Colonic mucosa (tissue), 4 donors: ENCODE measurements around the gene TLR1. TPM values are rescaled to one million over a fixed set of nuclear protein-coding genes. Genes with fewer than 3 reads are reported as not detected.
A peak's percentile ranks its signal among the peaks of the same experiment; 100 is the strongest.

Source experiments
- DNase-seq: peaks from one replicate; pipeline ENCODE4 v3.0.0-alpha.2; 2020
- H3K27ac ChIP-seq: fragments of 200-600 bp; one replicate; pipeline ENCODE4 v1.8.0; 2021
- H3K27me3 ChIP-seq: fragments of 200-600 bp; one replicate; pipeline ENCODE4 v1.8.0; 2021
- H3K36me3 ChIP-seq: fragments of 200-600 bp; one replicate; pipeline ENCODE4 v1.8.0; 2021
- H3K4me1 ChIP-seq: fragments of 200-600 bp; one replicate; pipeline ENCODE4 v1.8.0; 2021; ENCODE audit warnings: mild to moderate bottlenecking
- H3K4me3 ChIP-seq: fragments of 200-600 bp; one replicate; pipeline ENCODE4 v1.8.0; 2021
- H3K9ac ChIP-seq, 2 donors: one replicate each; pipeline ENCODE4 v1.7.0; 2013; ENCODE audit warnings: control low read depth in 2 of 2, low read depth in 2 of 2, low read length in 2 of 2
- H3K9me3 ChIP-seq: fragments of 200-600 bp; one replicate; pipeline ENCODE4 v1.8.0; 2021
- intact Hi-C: fragments of 100-400 bp; cut with DNase I; formaldehyde crosslinking; loops from one replicate; pipeline ENCODE4 v1.14.1; 2022
- total RNA-seq, 2 donors: library from RNA; stranded (reverse); fragmentation: NEBNext Ultra II Directional in 1 of 2; extraction: Animal tissue kit (Norgen Biotek cat#: 25700) in 1 of 2; gene quantifications; one replicate each; pipeline ENCODE4 v1.2.1, GENCODE V29; 2021
- TF ChIP-seq, protein P1 (sequence below): fragments of 200-600 bp; IDR thresholded peaks from one replicate; pipeline ENCODE4 v1.8.0; 2022; ENCODE audit warnings: antibody characterized with exemption, mild to moderate bottlenecking
- donor health status: healthy.
- donor health status: DM: no; HTN: no; CAD: no.
- donor health status: DM: no; HTN: no; CAD: no.

Gene TLR1
- total RNA-seq, 2 donors from 2014 or later, result 1.2 to 4.7 TPM

GRCh38 chr4:38752372-38752940 lies 52.1 kb downstream of the TLR1 start:
- no peaks in the 10 kb centered on the region for H3K36me3 ChIP-seq
- H3K9me3 ChIP-seq, result no peaks in the 10 kb centered on the region
- H3K4me1 ChIP-seq, result no peaks in the 10 kb centered on the region
- peak overlapping the region in 1 of 2 donors; percentile 2 for H3K9ac ChIP-seq
- no peak overlapping the region for H3K4me3 ChIP-seq
- TF ChIP-seq, protein P1, sequence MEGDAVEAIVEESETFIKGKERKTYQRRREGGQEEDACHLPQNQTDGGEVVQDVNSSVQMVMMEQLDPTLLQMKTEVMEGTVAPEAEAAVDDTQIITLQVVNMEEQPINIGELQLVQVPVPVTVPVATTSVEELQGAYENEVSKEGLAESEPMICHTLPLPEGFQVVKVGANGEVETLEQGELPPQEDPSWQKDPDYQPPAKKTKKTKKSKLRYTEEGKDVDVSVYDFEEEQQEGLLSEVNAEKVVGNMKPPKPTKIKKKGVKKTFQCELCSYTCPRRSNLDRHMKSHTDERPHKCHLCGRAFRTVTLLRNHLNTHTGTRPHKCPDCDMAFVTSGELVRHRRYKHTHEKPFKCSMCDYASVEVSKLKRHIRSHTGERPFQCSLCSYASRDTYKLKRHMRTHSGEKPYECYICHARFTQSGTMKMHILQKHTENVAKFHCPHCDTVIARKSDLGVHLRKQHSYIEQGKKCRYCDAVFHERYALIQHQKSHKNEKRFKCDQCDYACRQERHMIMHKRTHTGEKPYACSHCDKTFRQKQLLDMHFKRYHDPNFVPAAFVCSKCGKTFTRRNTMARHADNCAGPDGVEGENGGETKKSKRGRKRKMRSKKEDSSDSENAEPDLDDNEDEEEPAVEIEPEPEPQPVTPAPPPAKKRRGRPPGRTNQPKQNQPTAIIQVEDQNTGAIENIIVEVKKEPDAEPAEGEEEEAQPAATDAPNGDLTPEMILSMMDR, result no peak
- intact Hi-C loops, result no loop called here
- H3K27me3 ChIP-seq, result no peaks in the 10 kb centered on the region
- no peak for DNase-seq
- peak overlapping the region; percentile 13 for H3K27ac ChIP-seq

GRCh38 chr4:38751341-38752010 lies 53.1 kb downstream of the TLR1 start:
- no peaks in the 10 kb centered on the region for H3K36me3 ChIP-seq
- H3K27me3 ChIP-seq, result no peaks in the 10 kb centered on the region
- H3K27ac ChIP-seq, result no peak overlapping the region
- H3K4me3 ChIP-seq, result no peak overlapping the region
- TF ChIP-seq, protein P1, result no peak
- H3K9ac ChIP-seq, result no peak overlapping the region
- H3K9me3 ChIP-seq, result no peaks in the 10 kb centered on the region
- intact Hi-C loops, result no loop called here
- no peaks in the 10 kb centered on the region for H3K4me1 ChIP-seq
- no peak for DNase-seq

GRCh38 chr4:38749336-38749735 lies 55.3 kb downstream of the TLR1 start:
- no peak overlapping the region for H3K4me3 ChIP-seq
- TF ChIP-seq, protein P1, result no peak
- H3K9ac ChIP-seq, result no peak overlapping the region
- H3K27ac ChIP-seq, result no peak overlapping the region
- DNase-seq, result no peak
- H3K27me3 ChIP-seq, result no peaks in the 10 kb centered on the region
- H3K36me3 ChIP-seq, result no peaks in the 10 kb centered on the region
- intact Hi-C loops, result no loop called here
- no peaks in the 10 kb centered on the region for H3K4me1 ChIP-seq
- H3K9me3 ChIP-seq, result no peaks in the 10 kb centered on the region

DNA sequence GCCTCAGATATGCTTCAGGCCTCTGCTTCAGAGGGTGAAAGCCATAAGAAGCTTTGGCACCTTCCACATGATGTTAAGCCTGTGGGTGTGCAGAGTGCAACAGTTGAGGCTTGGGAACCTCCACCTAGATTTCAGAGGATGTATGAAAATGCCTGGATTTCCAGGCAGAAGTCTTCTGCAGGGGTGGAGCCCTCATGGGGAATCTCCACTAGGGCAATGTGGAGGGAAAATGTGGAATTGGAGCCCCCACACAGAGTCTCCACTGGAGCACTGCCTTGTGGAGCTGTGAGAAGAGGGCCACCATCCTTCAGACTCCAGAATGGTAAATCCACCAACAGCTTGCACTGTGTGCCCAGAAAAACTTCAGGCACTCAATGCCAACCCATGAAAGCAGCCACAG lies 57.0 kb downstream of the TLR1 start:
- no peak for DNase-seq
- Histone ChIP-seq H3K27me3 (no peaks in the 10 kb centered on the region), H3K27ac (no peak overlapping the region), H3K9ac (no peak overlapping the region), H3K4me3 (no peak overlapping the region), H3K4me1 (no peaks in the 10 kb centered on the region), H3K36me3 (no peaks in the 10 kb centered on the region), H3K9me3 (no peaks in the 10 kb centered on the region)
- intact Hi-C loops, result no loop called here
- TF ChIP-seq, protein P1, result no peak

Other genes starting within 250 kb of the TLR1 start
- 100 to 1,000 TPM in 1 of 2 donors, 10 to 100 TPM in 1; 87.1 to 116 TPM for gene KLF3, start 140.6 kb downstream of the TLR1 start, total RNA-seq
- under 1 TPM; 0.20 to 0.24 TPM for gene TLR10, start 21.8 kb downstream of the TLR1 start, total RNA-seq
- 1 to 10 TPM in 1 of 2 donors, under 1 TPM in 1; 0.44 to 2.2 TPM for gene TLR6, start 52.0 kb upstream of the TLR1 start, total RNA-seq
- 10 to 100 TPM; 76.3 to 88.3 TPM for gene FAM114A1, start 63.0 kb upstream of the TLR1 start, total RNA-seq
- gene TMEM156, start 227.6 kb upstream of the TLR1 start, total RNA-seq, result under 1 TPM in 1 of 2 donors, not detected in 1; 0.77 TPM